Measurements from ENCODE around the gene GINS1. TPM values are rescaled to one million over a fixed set of nuclear protein-coding genes. Genes with fewer than 3 reads are reported as not detected.

Gene GINS1
- total and polyA plus RNA-seq, 2 of the 8 experiments (the other 6 are each of a cell fraction or from before 2014, with no cell fraction given), result 44.7 to 68.4 TPM

DNA sequence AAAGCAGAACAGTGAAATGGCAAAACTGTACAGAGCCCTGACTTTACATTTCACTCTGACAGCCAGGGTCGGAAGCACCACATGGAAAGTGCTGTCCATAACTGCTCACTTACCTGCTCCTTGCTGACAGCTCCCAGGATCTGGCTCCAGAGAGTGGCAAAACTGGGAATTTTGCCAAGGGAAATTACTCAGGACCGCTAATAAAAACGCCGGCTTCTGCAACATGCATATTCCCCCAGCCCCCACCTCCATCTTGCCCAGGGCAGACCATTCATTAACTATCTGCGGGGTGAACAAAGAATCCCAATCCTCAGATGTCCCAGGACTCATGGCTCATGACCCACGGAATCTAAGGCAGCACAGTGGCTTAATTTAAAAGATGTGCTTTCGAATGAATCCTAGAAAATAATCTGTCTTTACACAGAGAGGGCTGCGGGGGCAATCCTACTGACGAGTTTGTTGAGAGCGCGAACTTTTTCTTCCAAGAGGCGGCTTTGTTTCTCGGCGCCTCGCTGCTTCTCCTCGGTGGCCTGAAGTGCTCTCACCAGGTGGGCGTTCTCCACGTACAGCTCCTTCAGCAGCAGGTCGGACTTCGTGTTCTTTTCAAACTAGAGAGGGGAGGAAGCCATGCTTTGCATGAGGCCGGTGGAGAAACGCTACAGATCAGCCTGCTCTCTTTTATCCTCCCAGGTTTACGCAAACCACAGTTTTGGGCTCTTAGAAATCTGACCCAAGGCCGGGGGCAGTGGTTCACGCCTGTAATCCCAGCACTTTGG lies 45.8 kb downstream of the GINS1 start (continued):
- TF ChIP-seq, protein P1, sequence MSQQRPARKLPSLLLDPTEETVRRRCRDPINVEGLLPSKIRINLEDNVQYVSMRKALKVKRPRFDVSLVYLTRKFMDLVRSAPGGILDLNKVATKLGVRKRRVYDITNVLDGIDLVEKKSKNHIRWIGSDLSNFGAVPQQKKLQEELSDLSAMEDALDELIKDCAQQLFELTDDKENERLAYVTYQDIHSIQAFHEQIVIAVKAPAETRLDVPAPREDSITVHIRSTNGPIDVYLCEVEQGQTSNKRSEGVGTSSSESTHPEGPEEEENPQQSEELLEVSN (IDR thresholded peaks at IDR 0.05), result no peak
- TF ChIP-seq EGR1 (IDR thresholded peaks at IDR 0.05; ENCODE audit: borderline replicate concordance, low read depth, low read length) (no peak), POLR2AphosphoS5 (IDR thresholded peaks at IDR 0.05; ENCODE audit: low read depth, low read length) (no peak), SP2 (IDR thresholded peaks at IDR 0.05; ENCODE audit: low read length) (no peak)

Data from H1 (cell line).